ENCODE data around the gene GLT1D1. TPM values are rescaled to one million over a fixed set of nuclear protein-coding genes. Genes with fewer than 3 reads are reported as not detected.

The GLT1D1 gene
- total RNA-seq, 4 donors from 2014 or later = not detected

- no peaks in the 10 kb centered on the region for H3K36me3 ChIP-seq
- no peaks in the 10 kb centered on the region for H3K9me3 ChIP-seq
- no peaks in the 10 kb centered on the region for H3K4me1 ChIP-seq
- H3K27ac ChIP-seq = no peak overlapping the region
- no peak for TF ChIP-seq CTCF (IDR thresholded peaks at IDR 0.05)
- no peak for TF ChIP-seq POLR2A (IDR thresholded peaks at IDR 0.05)
- H3K27me3 ChIP-seq = no peaks in the 10 kb centered on the region
- no peak overlapping the region for H3K4me3 ChIP-seq
- DNase-seq = no peak
These were observed 85.6 kb downstream of the GLT1D1 start for GRCh38 chr12:128938886-128939285.

GRCh38 chr12:128940090-128940888 lies 87.0 kb downstream of the GLT1D1 start:
- H3K4me3 ChIP-seq = no peak overlapping the region
- TF ChIP-seq CTCF (IDR thresholded peaks at IDR 0.05) = no peak
- no peak for TF ChIP-seq POLR2A (IDR thresholded peaks at IDR 0.05)
- H3K27ac ChIP-seq = no peak overlapping the region
- H3K27me3 ChIP-seq = no peaks in the 10 kb centered on the region
- no peaks in the 10 kb centered on the region for H3K4me1 ChIP-seq
- no peak for DNase-seq
- no peaks in the 10 kb centered on the region for H3K36me3 ChIP-seq
- no peaks in the 10 kb centered on the region for H3K9me3 ChIP-seq

GRCh38 chr12:128940974-128941373 lies 87.7 kb downstream of the GLT1D1 start:
- no peak overlapping the region for H3K27ac ChIP-seq
- no peak for DNase-seq

DNA sequence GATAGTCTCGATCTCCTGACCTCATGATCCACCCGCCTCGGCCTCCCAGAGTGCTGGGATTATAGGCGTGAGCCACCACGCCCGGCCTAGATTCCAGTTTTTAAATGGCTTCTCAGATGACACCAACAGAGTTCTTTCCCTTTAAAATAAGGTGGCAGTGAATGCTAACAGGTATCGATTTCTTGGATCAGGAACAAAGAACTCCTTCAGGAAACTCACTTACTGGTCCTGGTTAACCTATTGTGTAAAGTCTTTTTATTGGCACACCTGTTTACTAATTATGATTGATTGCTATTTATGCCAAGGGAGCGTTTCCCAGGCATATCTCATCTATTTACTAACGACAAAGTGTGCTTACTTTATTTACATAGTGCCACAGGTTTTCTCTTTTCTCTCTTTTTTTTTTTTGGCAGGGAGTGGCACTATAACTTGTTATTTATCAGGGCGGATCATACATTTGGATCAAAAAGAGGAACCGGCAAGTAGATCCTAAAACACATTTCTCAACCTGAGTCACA lies 89.7 kb downstream of the GLT1D1 start:
- Histone ChIP-seq H3K9me3 (no peaks in the 10 kb centered on the region), H3K36me3 (no peaks in the 10 kb centered on the region), H3K4me1 (no peaks in the 10 kb centered on the region), H3K27me3 (no peaks in the 10 kb centered on the region), H3K4me3 (no peak overlapping the region), H3K27ac (no peak overlapping the region)
- TF ChIP-seq CTCF (IDR thresholded peaks at IDR 0.05) (no peak), POLR2A (IDR thresholded peaks at IDR 0.05) (no peak)
- no peak for DNase-seq

More at GRCh38 chr12:128940974-128941373, 87.7 kb downstream of the GLT1D1 start:
- Histone ChIP-seq H3K4me3 (no peak overlapping the region), H3K9me3 (no peaks in the 10 kb centered on the region), H3K4me1 (no peaks in the 10 kb centered on the region), H3K27me3 (no peaks in the 10 kb centered on the region), H3K36me3 (no peaks in the 10 kb centered on the region)
- TF ChIP-seq POLR2A (IDR thresholded peaks at IDR 0.05) (no peak), CTCF (IDR thresholded peaks at IDR 0.05) (no peak)

- no peaks in the 10 kb centered on the region for H3K9me3 ChIP-seq
- H3K27ac ChIP-seq = no peak overlapping the region
- DNase-seq = no peak
- H3K4me3 ChIP-seq = no peak overlapping the region
- no peaks in the 10 kb centered on the region for H3K27me3 ChIP-seq
- H3K4me1 ChIP-seq = no peaks in the 10 kb centered on the region
- TF ChIP-seq CTCF (IDR thresholded peaks at IDR 0.05) (no peak), POLR2A (IDR thresholded peaks at IDR 0.05) (no peak)
- no peaks in the 10 kb centered on the region for H3K36me3 ChIP-seq
These were observed 91.7 kb downstream of the GLT1D1 start for GRCh38 chr12:128944956-128945355.

Measured in Peyer's patch (tissue), 4 donors.